ENCODE measurements around the gene PHIP.

Gene PHIP

DNA sequence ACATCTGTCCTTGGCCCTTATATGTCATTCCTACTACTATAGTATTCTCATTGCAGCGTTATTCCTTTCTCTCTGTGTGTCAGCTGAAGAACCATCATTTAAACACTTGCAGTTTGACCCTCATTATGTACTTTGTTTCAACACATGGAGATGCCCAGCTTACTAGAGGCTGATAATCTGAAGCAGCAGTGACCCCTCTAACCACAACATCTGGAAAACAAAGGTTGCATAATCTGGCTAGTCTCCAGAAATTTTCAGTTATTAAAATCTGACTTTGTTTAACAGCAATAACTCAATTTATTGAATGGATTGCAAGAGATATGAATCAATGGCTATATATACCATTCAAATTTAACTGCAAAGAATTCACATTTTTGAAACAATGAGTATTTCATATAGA is 6.6 kb upstream of the PHIP start:
- Histone ChIP-seq H3K9ac (ENCODE audit: low read depth, low read length) (no peak overlapping the region), H3K9me3 (ENCODE audit: control insufficient read depth, insufficient read depth, low read length) (no peaks in the 10 kb centered on the region), H3K27me3 (ENCODE audit: control insufficient read depth, insufficient read depth, low read length) (no peaks in the 10 kb centered on the region), H3K4me1 (ENCODE audit: control insufficient read depth, insufficient read depth, low read length) (peaks cover 3% of the 10 kb centered on the region), H3K4me3 (ENCODE audit: low read depth, low read length) (no peak overlapping the region), H3K36me3 (ENCODE audit: control insufficient read depth, insufficient read depth, low read length) (no peaks in the 10 kb centered on the region)

DNA sequence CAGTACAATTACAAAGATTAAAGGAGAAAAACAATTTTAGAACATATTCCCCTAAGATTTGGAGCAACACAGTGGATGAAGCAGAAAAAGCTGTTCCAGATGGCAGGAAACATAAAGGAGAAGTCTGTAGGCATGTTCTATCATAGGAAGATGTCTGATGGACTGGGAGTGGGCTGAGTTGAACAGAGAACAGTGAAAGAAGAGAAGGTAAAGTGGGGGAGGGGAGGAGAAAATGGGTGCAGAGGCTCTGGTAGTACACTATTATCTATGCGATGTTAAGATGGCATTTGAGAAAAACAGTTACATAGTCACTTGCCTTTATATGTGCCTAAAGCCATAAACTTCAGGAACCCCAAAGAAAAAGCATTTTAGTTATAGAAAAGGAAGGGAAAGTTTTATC is 4.2 kb upstream of the PHIP start:
- H3K4me1 ChIP-seq (ENCODE audit: control insufficient read depth, insufficient read depth, low read length): peaks cover 3% of the 10 kb centered on the region
- H3K4me3 ChIP-seq (ENCODE audit: low read depth, low read length): no peak overlapping the region
- no peaks in the 10 kb centered on the region for H3K9me3 ChIP-seq (ENCODE audit: control insufficient read depth, insufficient read depth, low read length)
- no peaks in the 10 kb centered on the region for H3K27me3 ChIP-seq (ENCODE audit: control insufficient read depth, insufficient read depth, low read length)
- H3K9ac ChIP-seq (ENCODE audit: low read depth, low read length): no peak overlapping the region
- H3K36me3 ChIP-seq (ENCODE audit: control insufficient read depth, insufficient read depth, low read length): no peaks in the 10 kb centered on the region

DNA sequence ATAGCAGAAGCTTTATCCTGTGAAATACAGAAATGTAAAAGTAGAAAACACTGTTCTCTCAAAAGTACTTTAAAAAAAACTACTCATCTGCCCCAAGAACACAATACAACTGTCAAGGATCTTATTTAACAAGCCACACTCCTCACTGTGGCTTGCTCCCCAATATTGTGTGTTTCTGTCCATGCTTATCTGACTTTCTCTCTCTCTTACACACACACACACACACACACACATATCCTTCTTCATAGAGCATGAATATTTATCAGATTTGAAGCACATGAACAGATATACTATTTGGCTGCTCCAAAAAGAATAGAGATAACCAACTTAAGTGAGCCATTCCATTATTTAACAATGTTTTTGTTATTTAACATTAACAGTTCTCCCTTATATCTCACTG is 3.6 kb upstream of the PHIP start:
- H3K9ac ChIP-seq (ENCODE audit: low read depth, low read length): no peak overlapping the region
- H3K4me3 ChIP-seq (ENCODE audit: low read depth, low read length): no peak overlapping the region
- peaks cover 3% of the 10 kb centered on the region for H3K4me1 ChIP-seq (ENCODE audit: control insufficient read depth, insufficient read depth, low read length)
- H3K36me3 ChIP-seq (ENCODE audit: control insufficient read depth, insufficient read depth, low read length): no peaks in the 10 kb centered on the region
- H3K27me3 ChIP-seq (ENCODE audit: control insufficient read depth, insufficient read depth, low read length): no peaks in the 10 kb centered on the region
- no peaks in the 10 kb centered on the region for H3K9me3 ChIP-seq (ENCODE audit: control insufficient read depth, insufficient read depth, low read length)

DNA sequence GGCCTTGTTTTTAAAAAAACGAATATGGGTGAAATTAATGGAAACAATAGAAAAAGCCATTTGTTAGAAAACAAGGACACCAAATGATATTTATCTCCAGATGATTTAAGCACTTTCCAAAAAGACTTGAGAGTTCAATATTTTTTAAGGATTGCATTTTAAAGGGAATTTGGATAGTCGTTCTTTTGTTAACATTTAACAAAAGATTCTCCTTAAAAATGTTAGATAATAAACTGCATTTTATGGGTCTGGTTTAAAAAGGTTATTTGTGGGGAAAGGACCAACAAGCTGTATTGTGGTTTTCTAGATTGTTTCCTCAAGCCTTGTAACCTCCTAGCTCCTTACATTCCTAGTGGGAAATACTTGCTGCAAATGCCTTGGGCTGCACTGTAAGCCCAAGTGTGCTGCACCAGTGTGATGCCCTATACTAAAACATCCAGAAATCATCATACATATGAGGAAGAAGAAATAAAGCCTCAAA is 1.5 kb upstream of the PHIP start:
- Histone ChIP-seq H3K36me3 (ENCODE audit: control insufficient read depth, insufficient read depth, low read length) (no peaks in the 10 kb centered on the region), H3K9ac (ENCODE audit: low read depth, low read length) (no peak overlapping the region), H3K27me3 (ENCODE audit: control insufficient read depth, insufficient read depth, low read length) (no peaks in the 10 kb centered on the region), H3K4me3 (ENCODE audit: low read depth, low read length) (peak overlapping the region; percentile 97), H3K9me3 (ENCODE audit: control insufficient read depth, insufficient read depth, low read length) (no peaks in the 10 kb centered on the region), H3K4me1 (ENCODE audit: control insufficient read depth, insufficient read depth, low read length) (peaks cover 9% of the 10 kb centered on the region)

DNA sequence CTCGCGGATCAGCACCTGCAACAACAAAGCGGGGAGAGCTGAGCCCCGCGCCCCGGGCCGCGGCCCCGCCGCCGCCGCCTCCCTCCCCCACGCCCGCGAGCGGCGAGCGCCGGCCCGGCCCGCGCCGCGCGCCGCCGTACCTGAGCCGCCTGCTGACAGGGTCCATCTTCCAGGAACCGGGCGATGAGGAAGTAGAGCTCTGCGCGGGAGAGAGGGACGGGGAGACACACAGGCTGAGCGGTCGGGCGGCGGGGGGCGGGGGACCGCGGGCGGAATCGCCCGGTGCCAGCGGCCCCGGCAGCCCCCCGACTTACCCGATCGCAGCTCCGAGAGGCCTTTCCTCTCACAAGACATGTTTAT is 359 bp downstream of the PHIP start:
- Histone ChIP-seq H3K36me3 (ENCODE audit: control insufficient read depth, insufficient read depth, low read length) (no peaks in the 10 kb centered on the region), H3K9ac (ENCODE audit: low read depth, low read length) (peak overlapping the region; percentile 66), H3K27me3 (ENCODE audit: control insufficient read depth, insufficient read depth, low read length) (no peaks in the 10 kb centered on the region), H3K4me1 (ENCODE audit: control insufficient read depth, insufficient read depth, low read length) (peaks cover 16% of the 10 kb centered on the region), H3K4me3 (ENCODE audit: low read depth, low read length) (peak overlapping the region; percentile 97), H3K9me3 (ENCODE audit: control insufficient read depth, insufficient read depth, low read length) (no peaks in the 10 kb centered on the region)

DNA sequence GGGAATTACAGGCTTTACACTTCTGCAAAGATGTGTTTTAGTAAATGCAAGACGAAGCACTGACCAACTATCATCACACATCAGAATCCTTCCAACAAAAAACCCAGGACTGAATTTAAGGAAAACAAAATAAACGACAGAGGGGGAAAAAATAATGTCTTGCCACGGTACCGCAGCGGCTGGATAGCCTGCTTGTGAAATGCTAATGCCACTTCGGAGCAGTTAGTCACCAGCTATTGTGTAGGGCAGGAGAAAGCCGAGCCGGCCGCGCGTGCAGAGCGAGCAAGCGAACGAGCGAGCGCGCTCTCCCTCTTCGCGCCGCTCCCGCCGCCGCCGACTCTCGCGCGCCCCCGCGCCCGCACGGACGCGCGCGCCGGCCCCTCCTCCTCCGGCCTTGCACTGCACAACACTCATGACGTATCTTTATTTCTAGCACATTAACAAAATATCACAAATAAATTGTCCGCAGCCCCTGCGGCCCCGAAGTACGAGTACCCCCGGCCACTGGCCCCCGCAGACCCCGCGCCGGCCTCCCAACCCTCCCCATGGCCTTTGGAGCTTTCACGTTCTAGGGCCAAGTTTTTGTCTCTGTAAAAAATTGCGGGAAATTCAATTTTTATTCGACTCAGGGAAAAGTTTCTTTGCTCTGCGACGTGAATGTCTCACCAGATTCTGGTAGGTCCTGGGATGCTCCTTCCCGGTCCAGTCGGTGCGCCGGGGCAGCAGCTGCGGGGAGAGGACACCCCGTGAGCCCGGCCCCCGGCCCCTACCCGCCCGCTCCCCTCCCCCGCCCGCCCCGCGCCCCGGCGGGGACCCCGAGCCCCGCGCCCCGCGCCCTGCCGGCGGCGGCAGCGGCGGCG is 1.0 kb downstream of the PHIP start:
- Histone ChIP-seq H3K4me1 (ENCODE audit: control insufficient read depth, insufficient read depth, low read length) (peaks cover 12% of the 10 kb centered on the region), H3K4me3 (ENCODE audit: low read depth, low read length) (peak overlapping the region; percentile 60), H3K36me3 (ENCODE audit: control insufficient read depth, insufficient read depth, low read length) (no peaks in the 10 kb centered on the region), H3K9ac (ENCODE audit: low read depth, low read length) (peak overlapping the region; percentile 74), H3K27me3 (ENCODE audit: control insufficient read depth, insufficient read depth, low read length) (no peaks in the 10 kb centered on the region), H3K9me3 (ENCODE audit: control insufficient read depth, insufficient read depth, low read length) (no peaks in the 10 kb centered on the region)

DNA sequence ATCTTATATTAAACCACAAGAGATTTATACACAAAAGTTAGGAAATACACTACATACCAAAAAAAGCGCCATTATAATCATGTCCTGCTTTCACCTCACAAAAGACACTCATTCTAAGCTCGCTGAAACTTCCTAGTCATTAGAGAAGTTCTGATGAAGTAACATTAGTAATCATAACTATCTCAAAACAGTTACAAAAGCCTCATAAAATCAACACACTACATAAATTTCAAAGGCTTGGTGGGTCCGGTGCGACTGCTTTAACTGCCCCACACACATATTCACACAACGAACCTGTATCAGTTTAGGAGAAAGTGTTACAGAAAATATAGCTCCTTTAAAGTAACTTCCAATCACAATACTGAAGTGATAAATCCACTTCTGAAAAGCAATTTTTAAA is 1.9 kb downstream of the PHIP start:
- no peaks in the 10 kb centered on the region for H3K9me3 ChIP-seq (ENCODE audit: control insufficient read depth, insufficient read depth, low read length)
- no peaks in the 10 kb centered on the region for H3K36me3 ChIP-seq (ENCODE audit: control insufficient read depth, insufficient read depth, low read length)
- peaks cover 12% of the 10 kb centered on the region for H3K4me1 ChIP-seq (ENCODE audit: control insufficient read depth, insufficient read depth, low read length)
- H3K27me3 ChIP-seq (ENCODE audit: control insufficient read depth, insufficient read depth, low read length): no peaks in the 10 kb centered on the region
- H3K4me3 ChIP-seq (ENCODE audit: low read depth, low read length): peak overlapping the region; percentile 60
- H3K9ac ChIP-seq (ENCODE audit: low read depth, low read length): peak overlapping the region; percentile 74

DNA sequence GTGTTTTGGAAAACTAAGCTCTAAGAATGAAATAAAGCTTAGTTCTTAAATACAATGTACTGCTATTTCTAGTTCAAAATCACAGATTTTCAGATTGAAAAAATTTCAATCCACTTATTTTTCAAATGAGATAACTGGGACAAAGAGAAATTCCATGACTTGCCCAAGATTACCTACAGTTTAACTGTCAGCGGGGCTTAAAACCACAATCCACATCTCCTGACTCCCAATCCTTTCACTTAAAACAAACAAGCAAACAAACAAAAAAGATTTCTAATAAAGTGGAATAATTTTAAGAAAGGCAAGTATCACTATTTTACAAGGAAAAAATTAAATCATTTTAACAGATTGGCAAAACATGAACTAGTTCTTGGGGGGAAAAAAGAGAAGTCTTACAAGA is 4.2 kb downstream of the PHIP start:
- no peaks in the 10 kb centered on the region for H3K9me3 ChIP-seq (ENCODE audit: control insufficient read depth, insufficient read depth, low read length)
- no peaks in the 10 kb centered on the region for H3K36me3 ChIP-seq (ENCODE audit: control insufficient read depth, insufficient read depth, low read length)
- no peaks in the 10 kb centered on the region for H3K27me3 ChIP-seq (ENCODE audit: control insufficient read depth, insufficient read depth, low read length)
- H3K9ac ChIP-seq (ENCODE audit: low read depth, low read length): no peak overlapping the region
- no peak overlapping the region for H3K4me3 ChIP-seq (ENCODE audit: low read depth, low read length)
- peaks cover 15% of the 10 kb centered on the region for H3K4me1 ChIP-seq (ENCODE audit: control insufficient read depth, insufficient read depth, low read length)

DNA sequence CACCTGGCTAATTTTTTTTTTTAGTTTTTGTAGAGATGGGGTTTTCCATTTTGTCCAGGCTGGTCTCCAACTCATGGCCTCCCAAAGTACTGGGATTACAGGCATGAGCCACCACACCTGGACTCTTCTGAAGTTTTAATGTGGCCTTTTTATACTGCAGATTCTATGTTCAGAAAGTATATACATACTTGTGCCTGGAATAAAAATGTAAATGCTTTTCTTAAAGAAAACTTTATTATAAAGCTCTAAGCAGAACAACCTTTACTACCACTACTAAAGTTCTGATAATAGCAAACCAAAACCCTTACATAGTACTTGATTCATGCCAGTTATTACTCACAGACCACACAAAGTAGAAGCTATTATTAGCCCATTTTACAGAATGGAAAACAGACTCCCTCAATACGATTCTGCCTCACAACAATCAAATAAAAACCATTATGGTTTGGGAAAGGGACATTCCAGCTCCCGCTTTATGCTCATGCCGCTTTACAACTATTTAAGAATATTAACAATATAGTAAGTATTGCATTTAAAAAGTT is 5.3 kb downstream of the PHIP start:
- Histone ChIP-seq H3K9ac (ENCODE audit: low read depth, low read length) (no peak overlapping the region), H3K9me3 (ENCODE audit: control insufficient read depth, insufficient read depth, low read length) (no peaks in the 10 kb centered on the region), H3K4me1 (ENCODE audit: control insufficient read depth, insufficient read depth, low read length) (peaks cover 15% of the 10 kb centered on the region), H3K27me3 (ENCODE audit: control insufficient read depth, insufficient read depth, low read length) (no peaks in the 10 kb centered on the region), H3K4me3 (ENCODE audit: low read depth, low read length) (no peak overlapping the region), H3K36me3 (ENCODE audit: control insufficient read depth, insufficient read depth, low read length) (no peaks in the 10 kb centered on the region)

DNA sequence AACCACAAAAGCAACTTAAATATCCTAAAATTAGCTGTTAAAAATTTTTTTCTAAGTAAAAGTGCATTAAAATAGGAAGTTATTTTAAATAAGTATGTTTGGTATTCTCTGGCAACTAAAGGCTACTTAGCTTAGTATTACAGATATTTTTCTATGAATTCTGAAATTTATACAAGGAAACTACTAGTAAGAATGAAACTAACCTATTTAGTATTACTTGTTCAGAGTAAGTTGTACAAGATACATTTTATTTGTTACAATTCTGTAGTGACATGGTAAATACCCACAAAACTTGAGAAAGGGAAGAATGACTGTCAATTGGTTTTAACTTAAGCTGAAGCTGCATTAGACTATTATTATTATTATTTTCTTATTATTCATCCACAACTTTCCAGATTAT is 6.5 kb downstream of the PHIP start:
- Histone ChIP-seq H3K4me3 (ENCODE audit: low read depth, low read length) (no peak overlapping the region), H3K36me3 (ENCODE audit: control insufficient read depth, insufficient read depth, low read length) (no peaks in the 10 kb centered on the region), H3K9me3 (ENCODE audit: control insufficient read depth, insufficient read depth, low read length) (no peaks in the 10 kb centered on the region), H3K27me3 (ENCODE audit: control insufficient read depth, insufficient read depth, low read length) (no peaks in the 10 kb centered on the region), H3K4me1 (ENCODE audit: control insufficient read depth, insufficient read depth, low read length) (peaks cover 15% of the 10 kb centered on the region), H3K9ac (ENCODE audit: low read depth, low read length) (no peak overlapping the region)

DNA sequence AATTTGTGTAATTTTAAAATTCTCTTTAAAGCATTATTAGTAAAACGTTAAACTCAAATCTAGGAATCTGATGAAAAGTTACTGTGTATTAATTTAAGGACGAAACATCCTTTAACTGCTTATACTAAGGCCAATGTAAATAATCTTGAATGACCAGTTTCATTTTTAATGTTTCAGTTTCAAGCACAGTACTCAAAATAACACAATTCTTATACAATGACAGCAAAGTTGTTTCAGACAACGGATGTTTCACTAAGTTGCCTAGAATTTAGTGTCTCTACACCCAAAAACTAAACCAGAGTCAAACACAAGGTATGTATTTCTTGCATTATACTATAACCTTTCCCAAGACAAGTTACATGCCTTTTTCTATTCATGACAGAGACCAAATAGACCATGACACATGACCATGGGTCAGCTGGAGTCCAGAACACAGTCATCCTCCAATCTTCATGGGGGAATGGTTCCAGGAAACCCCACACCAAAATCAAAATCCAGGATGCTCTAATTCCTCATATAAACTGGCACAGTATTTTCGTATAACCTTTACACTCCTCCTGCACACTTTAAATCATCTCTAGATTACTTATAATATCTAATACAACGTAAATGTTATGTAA is 7.7 kb downstream of the PHIP start:
- Histone ChIP-seq H3K9me3 (ENCODE audit: control insufficient read depth, insufficient read depth, low read length) (no peaks in the 10 kb centered on the region), H3K27me3 (ENCODE audit: control insufficient read depth, insufficient read depth, low read length) (no peaks in the 10 kb centered on the region), H3K36me3 (ENCODE audit: control insufficient read depth, insufficient read depth, low read length) (no peaks in the 10 kb centered on the region), H3K9ac (ENCODE audit: low read depth, low read length) (no peak overlapping the region), H3K4me3 (ENCODE audit: low read depth, low read length) (no peak overlapping the region), H3K4me1 (ENCODE audit: control insufficient read depth, insufficient read depth, low read length) (peaks cover 14% of the 10 kb centered on the region)

DNA sequence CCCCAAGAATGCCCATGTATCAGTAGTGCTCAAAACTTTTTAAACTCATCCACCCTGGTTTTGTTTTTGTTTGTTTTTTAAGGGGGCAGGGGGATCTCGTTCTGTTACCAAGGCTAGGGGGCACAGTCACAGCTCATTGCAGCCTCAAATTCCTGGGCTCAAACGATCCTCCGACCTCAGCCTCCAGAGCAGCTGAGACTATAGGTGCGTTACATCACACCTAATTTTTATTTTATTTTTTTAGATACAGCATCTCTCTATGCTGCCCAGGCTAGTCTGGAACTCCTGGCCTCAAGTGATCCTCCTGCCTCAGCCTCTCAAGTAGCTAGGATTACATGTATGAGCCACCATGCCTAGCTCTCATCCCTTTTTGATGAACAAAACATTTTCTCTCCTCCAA is 11.2 kb downstream of the PHIP start:
- H3K9ac ChIP-seq (ENCODE audit: low read depth, low read length): no peak overlapping the region
- H3K9me3 ChIP-seq (ENCODE audit: control insufficient read depth, insufficient read depth, low read length): no peaks in the 10 kb centered on the region
- H3K4me1 ChIP-seq (ENCODE audit: control insufficient read depth, insufficient read depth, low read length): peaks cover 3% of the 10 kb centered on the region
- H3K36me3 ChIP-seq (ENCODE audit: control insufficient read depth, insufficient read depth, low read length): no peaks in the 10 kb centered on the region
- H3K27me3 ChIP-seq (ENCODE audit: control insufficient read depth, insufficient read depth, low read length): no peaks in the 10 kb centered on the region
- no peak overlapping the region for H3K4me3 ChIP-seq (ENCODE audit: low read depth, low read length)
